RWPE1 (cell line): Measurements from ENCODE around the gene PPP2R2D.

ENCODE experiments used
- CTCF ChIA-PET: fragments of 350-600 bp; sonication (Branson Sonifier 250); formaldehyde crosslinking; extraction: SDS; loops from one replicate; lab custom pipeline; 2021; lab: Yijun Ruan, JAX
- POLR2A ChIA-PET: fragments of 400-600 bp; formaldehyde crosslinking; extraction: SDS; loops from one replicate; lab custom pipeline; 2020; ENCODE audit warnings: antibody characterized with exemption; ENCODE audit not compliant: low non-redundant PET; lab: Yijun Ruan, JAX
- DNase-seq: peaks from one replicate; pipeline ENCODE4 v3.0.0; 2012; ENCODE audit warnings: low spot score
- H3K27ac ChIP-seq: fragments of 450-650 bp; 2 replicates; pipeline ENCODE4 v1.5.1; 2017
- CTCF ChIP-seq: fragments of 450-650 bp; conservative IDR thresholded peaks from 2 replicates; pipeline ENCODE4 v1.5.1; 2017; ENCODE audit warnings: low read depth, mild to moderate bottlenecking

Gene PPP2R2D

GRCh38 chr10:131854579-131855335 lies 46.1 kb upstream of the PPP2R2D start:
- no peak for TF ChIP-seq CTCF
- CTCF ChIA-PET = interaction anchor here (0.6 kb wide), 1 partner anchor 169 kb away, joined by 5 read pairs; no protein-coding TSS in a partner anchor
- DNase-seq = no peak
- no peak overlapping the region for H3K27ac ChIP-seq
- POLR2A ChIA-PET = no interaction called here

- H3K27ac ChIP-seq = no peak overlapping the region
- no peak for TF ChIP-seq CTCF
- ChIA-PET CTCF (no interaction called here), POLR2A (no interaction called here)
- no peak for DNase-seq
These were observed 45.1 kb upstream of the PPP2R2D start for GRCh38 chr10:131855461-131856401.

GRCh38 chr10:131856441-131857094 lies 44.2 kb upstream of the PPP2R2D start:
- no peak overlapping the region for H3K27ac ChIP-seq
- DNase-seq = no peak
- no peak for TF ChIP-seq CTCF
- CTCF ChIA-PET = no interaction called here
- POLR2A ChIA-PET = interaction anchor here (0.6 kb wide), 1 partner anchor 1746 kb away, joined by 3 read pairs; no protein-coding TSS in a partner anchor

- ChIA-PET CTCF (no interaction called here), POLR2A (no interaction called here)
- no peak for TF ChIP-seq CTCF
- DNase-seq = no peak
- H3K27ac ChIP-seq = no peak overlapping the region
These were observed 43.4 kb upstream of the PPP2R2D start for GRCh38 chr10:131857156-131858117.

GRCh38 chr10:131858118-131858515 lies 42.7 kb upstream of the PPP2R2D start:
- CTCF ChIA-PET = no interaction called here
- TF ChIP-seq CTCF = no peak
- no peak for DNase-seq
- POLR2A ChIA-PET = no interaction called here
- no peak overlapping the region for H3K27ac ChIP-seq
